ENCODE data around the gene ARHGAP5. TPM values are rescaled to one million over a fixed set of nuclear protein-coding genes. Genes with fewer than 3 reads are reported as not detected.

ARHGAP5 gene
- total and polyA plus RNA-seq, 2 donors (not counting 1 experiment from before 2014, with no cell fraction given): 6.4 to 65.0 TPM

DNA sequence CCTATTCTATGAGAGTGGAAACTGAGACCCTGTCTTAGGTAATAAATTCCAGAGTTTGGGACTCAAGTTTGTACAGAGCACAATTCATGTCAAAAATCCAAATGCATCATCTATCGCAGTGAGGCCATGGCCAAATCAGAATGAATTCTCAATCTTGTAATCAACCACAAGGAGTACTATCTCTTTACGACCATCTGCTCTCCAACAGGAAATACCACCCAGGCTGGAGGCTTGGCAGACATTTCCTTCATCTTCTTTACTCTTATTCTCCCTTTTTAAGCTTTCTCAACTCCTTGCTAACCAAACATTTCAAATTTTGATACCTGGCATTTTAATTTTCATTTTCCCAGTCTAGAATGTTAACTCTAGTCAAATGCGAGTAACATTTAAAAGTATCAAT lies 92.1 kb downstream of the ARHGAP5 start:
- Mint-ChIP-seq H3K4me1 (peaks cover 14% of the 10 kb centered on the region), H3K9me3 (ENCODE audit: insufficient read depth) (peaks cover 3% of the 10 kb centered on the region), H3K4me3 (no peak overlapping the region), H3K27ac (no peak overlapping the region), H3K27me3 (no peaks in the 10 kb centered on the region)
- intact Hi-C loops (cut with micrococcal nuclease): no loop called here
- TF ChIP-seq, protein P1, sequence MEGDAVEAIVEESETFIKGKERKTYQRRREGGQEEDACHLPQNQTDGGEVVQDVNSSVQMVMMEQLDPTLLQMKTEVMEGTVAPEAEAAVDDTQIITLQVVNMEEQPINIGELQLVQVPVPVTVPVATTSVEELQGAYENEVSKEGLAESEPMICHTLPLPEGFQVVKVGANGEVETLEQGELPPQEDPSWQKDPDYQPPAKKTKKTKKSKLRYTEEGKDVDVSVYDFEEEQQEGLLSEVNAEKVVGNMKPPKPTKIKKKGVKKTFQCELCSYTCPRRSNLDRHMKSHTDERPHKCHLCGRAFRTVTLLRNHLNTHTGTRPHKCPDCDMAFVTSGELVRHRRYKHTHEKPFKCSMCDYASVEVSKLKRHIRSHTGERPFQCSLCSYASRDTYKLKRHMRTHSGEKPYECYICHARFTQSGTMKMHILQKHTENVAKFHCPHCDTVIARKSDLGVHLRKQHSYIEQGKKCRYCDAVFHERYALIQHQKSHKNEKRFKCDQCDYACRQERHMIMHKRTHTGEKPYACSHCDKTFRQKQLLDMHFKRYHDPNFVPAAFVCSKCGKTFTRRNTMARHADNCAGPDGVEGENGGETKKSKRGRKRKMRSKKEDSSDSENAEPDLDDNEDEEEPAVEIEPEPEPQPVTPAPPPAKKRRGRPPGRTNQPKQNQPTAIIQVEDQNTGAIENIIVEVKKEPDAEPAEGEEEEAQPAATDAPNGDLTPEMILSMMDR (IDR thresholded peaks at IDR 0.05): no peak
- TF ChIP-seq EZH2 (IDR thresholded peaks at IDR 0.05; ENCODE audit: borderline replicate concordance, insufficient read depth, low read depth, low read length, poor library complexity, severe bottlenecking): no peak
- ATAC-seq (ENCODE audit: low read depth): no peak
- Histone ChIP-seq H3K27me3 (replicated peaks in 1 of 4; ENCODE audit: control extremely low read depth in 1 of 4, control insufficient read depth in 3 of 4, insufficient read depth in 4 of 4, low read length in 3 of 4) (no peaks in the 10 kb centered on the region), H3K27ac (ENCODE audit: low read length in 2 of 2) (no peak overlapping the region), H3K4me1 (ENCODE audit: control insufficient read depth in 2 of 2, insufficient read depth in 2 of 2, low read length in 2 of 2) (peaks cover 12 to 13% of the 10 kb centered on the region in 2 donors), H3K36me3 (replicated peaks in 1 of 2; ENCODE audit: control extremely low read depth in 1 of 2, control insufficient read depth in 1 of 2, extremely low read depth in 1 of 2, insufficient read depth in 2 of 2, low read length in 1 of 2) (no peaks in the 10 kb centered on the region), H4K20me1 (ENCODE audit: control insufficient read depth, insufficient read depth, low read length, poor library complexity, severe bottlenecking) (no peaks in the 10 kb centered on the region), H3K9ac (ENCODE audit: low read length) (no peak overlapping the region), H3K9me3 (ENCODE audit: control extremely low read depth in 1 of 3, control insufficient read depth in 2 of 3, insufficient read depth in 1 of 3, low read length in 2 of 3) (no peaks in the 10 kb centered on the region), H2AFZ (ENCODE audit: insufficient read depth, low read depth, low read length, poor library complexity, severe bottlenecking) (no peak overlapping the region), H3K4me3 (ENCODE audit: control extremely low read depth in 1 of 5, extremely low read depth in 1 of 5, insufficient read depth in 1 of 5, low read depth in 2 of 5, low read length in 4 of 5) (no peak overlapping the region), H3K4me2 (replicated peaks; ENCODE audit: low read depth, low read length, poor library complexity, severe bottlenecking) (no peak overlapping the region), H3K79me2 (ENCODE audit: control insufficient read depth, insufficient read depth, low read length) (no peaks in the 10 kb centered on the region)
- ChIA-PET POLR2A (no interaction called here), CTCF (no interaction called here)
- WGBS (ENCODE audit: insufficient coverage): 28% methylated on average over 2 of the region's 3 CpGs
- no peak for DNase-seq

DNA sequence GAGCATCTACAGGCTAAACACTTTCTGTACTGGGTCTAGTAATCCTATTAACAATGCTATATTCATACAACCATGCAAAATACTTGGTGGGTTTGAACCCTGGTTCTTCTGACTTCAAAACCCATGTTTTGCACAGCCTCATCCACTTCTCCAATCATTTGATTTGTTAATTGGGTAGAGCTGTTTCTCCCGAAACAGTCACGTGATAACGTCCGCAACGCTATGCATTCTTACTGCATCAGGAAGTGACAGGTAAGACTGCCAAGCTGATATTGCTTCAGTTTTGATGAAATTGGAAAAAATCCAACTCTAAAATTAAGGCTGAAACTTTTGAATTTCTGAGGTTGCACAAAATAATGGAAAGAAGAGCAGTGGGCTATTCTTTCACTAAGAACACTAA lies 94.4 kb downstream of the ARHGAP5 start:
- H3K27ac Mint-ChIP-seq: no peak overlapping the region
- 95% methylated on average over 4 of the region's 5 CpGs for WGBS (ENCODE audit: insufficient coverage)

More for the DNA sequence above, 94.4 kb downstream of the ARHGAP5 start:
- Histone ChIP-seq H3K27me3 (replicated peaks in 1 of 4; ENCODE audit: control extremely low read depth in 1 of 4, control insufficient read depth in 3 of 4, insufficient read depth in 4 of 4, low read length in 3 of 4) (no peaks in the 10 kb centered on the region), H3K36me3 (replicated peaks in 1 of 2; ENCODE audit: control extremely low read depth in 1 of 2, control insufficient read depth in 1 of 2, extremely low read depth in 1 of 2, insufficient read depth in 2 of 2, low read length in 1 of 2) (no peaks in the 10 kb centered on the region), H3K9me3 (ENCODE audit: control extremely low read depth in 1 of 3, control insufficient read depth in 2 of 3, insufficient read depth in 1 of 3, low read length in 2 of 3) (no peaks in the 10 kb centered on the region), H3K4me1 (ENCODE audit: control insufficient read depth in 2 of 2, insufficient read depth in 2 of 2, low read length in 2 of 2) (peaks cover 0 to under 1% of the 10 kb centered on the region in 2 donors), H3K9ac (ENCODE audit: low read length) (no peak overlapping the region), H3K4me3 (ENCODE audit: control extremely low read depth in 1 of 5, extremely low read depth in 1 of 5, insufficient read depth in 1 of 5, low read depth in 2 of 5, low read length in 4 of 5) (no peak overlapping the region), H3K27ac (ENCODE audit: low read length in 2 of 2) (no peak overlapping the region), H2AFZ (ENCODE audit: insufficient read depth, low read depth, low read length, poor library complexity, severe bottlenecking) (no peak overlapping the region), H3K79me2 (ENCODE audit: control insufficient read depth, insufficient read depth, low read length) (no peaks in the 10 kb centered on the region), H3K4me2 (replicated peaks; ENCODE audit: low read depth, low read length, poor library complexity, severe bottlenecking) (no peak overlapping the region), H4K20me1 (ENCODE audit: control insufficient read depth, insufficient read depth, low read length, poor library complexity, severe bottlenecking) (no peaks in the 10 kb centered on the region)
- H3K9me3 Mint-ChIP-seq (ENCODE audit: insufficient read depth): no peaks in the 10 kb centered on the region
- no peaks in the 10 kb centered on the region for H3K27me3 Mint-ChIP-seq
- no peak for TF ChIP-seq EZH2 (IDR thresholded peaks at IDR 0.05; ENCODE audit: borderline replicate concordance, insufficient read depth, low read depth, low read length, poor library complexity, severe bottlenecking)
- TF ChIP-seq, protein P1 (IDR thresholded peaks at IDR 0.05): no peak
- intact Hi-C loops (cut with micrococcal nuclease): no loop called here
- CTCF ChIA-PET: no interaction called here
- H3K4me3 Mint-ChIP-seq: no peak overlapping the region
- peaks cover 1% of the 10 kb centered on the region for H3K4me1 Mint-ChIP-seq
- DNase-seq: no peak
- POLR2A ChIA-PET: no interaction called here
- no peak for ATAC-seq (ENCODE audit: low read depth)

Data from B cell (primary cell).